H9 (cell line): ENCODE results near the gene LHFPL2. TPM values are rescaled to one million over a fixed set of nuclear protein-coding genes. Genes with fewer than 3 reads are reported as not detected.

Source experiments
- DNase-seq: peaks from one replicate; pipeline ENCODE4 v3.0.0-alpha.2; 2017
- H2AFZ ChIP-seq: one replicate; pipeline ENCODE4 v1.6.1; 2013; ENCODE audit warnings: mild to moderate bottlenecking, low read length, control low read depth, moderate library complexity
- H2AK5ac ChIP-seq: 2 replicates; pipeline ENCODE4 v1.6.1; 2013; ENCODE audit warnings: low read length, control low read depth, mixed read lengths; ENCODE audit not compliant: insufficient read length
- H2BK120ac ChIP-seq: one replicate; pipeline ENCODE4 v1.6.1; 2013; ENCODE audit warnings: low read depth, mild to moderate bottlenecking, low read length, control low read depth, inconsistent platforms; ENCODE audit not compliant: poor library complexity, severe bottlenecking
- H2BK12ac ChIP-seq: 2 replicates; pipeline ENCODE4 v1.6.1; 2013; ENCODE audit warnings: low read length, control low read depth, mixed read lengths, low read depth; ENCODE audit not compliant: insufficient read length
- H2BK15ac ChIP-seq: 2 replicates; pipeline ENCODE4 v1.6.1; 2013; ENCODE audit warnings: low read depth, low read length, control low read depth
- H2BK20ac ChIP-seq: one replicate; pipeline ENCODE4 v1.6.1; 2013; ENCODE audit warnings: low read depth, mild to moderate bottlenecking, low read length, control low read depth, inconsistent platforms; ENCODE audit not compliant: poor library complexity, severe bottlenecking
- H2BK5ac ChIP-seq: 2 replicates; pipeline ENCODE4 v1.6.1; 2013; ENCODE audit warnings: low read length, control low read depth, mixed read lengths; ENCODE audit not compliant: insufficient read length
- H3K14ac ChIP-seq: 2 replicates; pipeline ENCODE4 v1.6.1; 2013; ENCODE audit warnings: low read length, control low read depth; ENCODE audit not compliant: insufficient read depth
- H3K18ac ChIP-seq: 2 replicates; pipeline ENCODE4 v1.6.1; 2013; ENCODE audit warnings: low read depth, mild to moderate bottlenecking, mixed read lengths, low read length, control low read depth; ENCODE audit not compliant: insufficient read length
- H3K23ac ChIP-seq: 2 replicates; pipeline ENCODE4 v1.6.1; 2013; ENCODE audit warnings: low read length, control low read depth, mixed read lengths, low read depth; ENCODE audit not compliant: insufficient read length
- H3K23me2 ChIP-seq: 2 replicates; pipeline ENCODE4 v1.6.1; 2013; ENCODE audit warnings: low read depth, mild to moderate bottlenecking, mixed read lengths, low read length, control low read depth; ENCODE audit not compliant: insufficient read length, poor library complexity, severe bottlenecking
- H3K27ac ChIP-seq: 2 replicates; pipeline ENCODE4 v1.5.1; 2013; ENCODE audit warnings: low read length, control low read depth, mixed read lengths, low read depth; ENCODE audit not compliant: insufficient read length
- H3K27me3 ChIP-seq: 2 replicates; pipeline ENCODE4 v1.6.1; 2013; ENCODE audit warnings: low read length, control low read depth, inconsistent platforms; ENCODE audit not compliant: insufficient read depth
- H3K4ac ChIP-seq: 2 replicates; pipeline ENCODE4 v1.6.1; 2013; ENCODE audit warnings: low read depth, mild to moderate bottlenecking, control low read depth, inconsistent platforms, low read length, moderate library complexity
- H3K4me1 ChIP-seq: 2 replicates; pipeline ENCODE4 v1.6.1; 2013; ENCODE audit warnings: low read length, control low read depth, inconsistent platforms; ENCODE audit not compliant: insufficient read depth
- H3K4me2 ChIP-seq: 2 replicates; pipeline ENCODE4 v1.6.1; 2013; ENCODE audit warnings: low read length, control low read depth, mixed read lengths; ENCODE audit not compliant: insufficient read length, insufficient read depth
- H3K56ac ChIP-seq: 2 replicates; pipeline ENCODE4 v1.6.1; 2013; ENCODE audit warnings: low read depth, mild to moderate bottlenecking, mixed read lengths, low read length, control low read depth; ENCODE audit not compliant: insufficient read length
- H3K79me1 ChIP-seq: 2 replicates; pipeline ENCODE4 v1.6.1; 2013; ENCODE audit warnings: low read depth, mild to moderate bottlenecking, moderate library complexity, low read length, control low read depth, inconsistent platforms; ENCODE audit not compliant: insufficient read depth, poor library complexity, severe bottlenecking
- H3K79me2 ChIP-seq: 2 replicates; pipeline ENCODE4 v1.6.1; 2013; ENCODE audit warnings: low read length, control low read depth, inconsistent platforms; ENCODE audit not compliant: insufficient read depth
- H3K9ac ChIP-seq: 2 replicates; pipeline ENCODE4 v1.6.1; 2013; ENCODE audit warnings: low read length, control low read depth, mixed read lengths; ENCODE audit not compliant: insufficient read length; ENCODE audit errors: extremely low read depth
- H3K9me3 ChIP-seq: one replicate; pipeline ENCODE4 v1.6.1; 2013; ENCODE audit warnings: low read depth, low read length, inconsistent platforms; ENCODE audit not compliant: control insufficient read depth
- H3T11ph ChIP-seq: one replicate; pipeline ENCODE4 v1.6.1; 2013; ENCODE audit warnings: mild to moderate bottlenecking, low read length, control low read depth, inconsistent platforms
- H4K20me1 ChIP-seq: one replicate; pipeline ENCODE4 v1.6.1; 2013; ENCODE audit not compliant: control insufficient read depth, insufficient read length, insufficient read depth
- H4K5ac ChIP-seq: 2 replicates; pipeline ENCODE4 v1.6.1; 2013; ENCODE audit warnings: low read depth, mild to moderate bottlenecking, mixed read lengths, low read length, control low read depth; ENCODE audit not compliant: insufficient read length
- H4K8ac ChIP-seq: replicated peaks from 2 replicates; pipeline ENCODE4 v1.6.1; 2013; ENCODE audit warnings: low read length, control low read depth, mixed read lengths, low read depth; ENCODE audit not compliant: insufficient read length
- H4K91ac ChIP-seq: 2 replicates; pipeline ENCODE4 v1.6.1; 2013; ENCODE audit warnings: low read depth, mild to moderate bottlenecking, moderate library complexity, mixed read lengths, low read length, control low read depth; ENCODE audit not compliant: insufficient read length
- H3K27ac Mint-ChIP-seq, 3 experiments: 2 replicates in 2 of 3; 3 replicates in 1 of 3; pipeline ENCODE4 v1.8.0; 2020 to 2021; ENCODE audit warnings: mixed read lengths in 3 of 3, mild to moderate bottlenecking in 1 of 3, moderate library complexity in 1 of 3
- H3K27me3 Mint-ChIP-seq: 2 replicates; pipeline ENCODE4 v1.8.0; 2021; ENCODE audit warnings: low read depth, mild to moderate bottlenecking, moderate library complexity, mixed read lengths
- H3K36me3 Mint-ChIP-seq, 3 experiments: 2 replicates in 2 of 3; 3 replicates in 1 of 3; pipeline ENCODE4 v1.8.0; 2020 to 2021; ENCODE audit warnings: low read depth in 3 of 3, mixed read lengths in 3 of 3; ENCODE audit not compliant: insufficient read depth in 1 of 3
- H3K4me1 Mint-ChIP-seq, 2 experiments: 2 replicates each; pipeline ENCODE4 v1.8.0; 2020; ENCODE audit warnings: mixed read lengths in 2 of 2
- H3K4me3 Mint-ChIP-seq, 2 experiments: 2 replicates in 1 of 2; 3 replicates in 1 of 2; pipeline ENCODE4 v1.8.0; 2020 to 2021; ENCODE audit warnings: mild to moderate bottlenecking in 2 of 2, mixed read lengths in 2 of 2, moderate library complexity in 1 of 2
- H3K9me3 Mint-ChIP-seq, 2 experiments: 2 replicates in 1 of 2; 3 replicates in 1 of 2; pipeline ENCODE4 v1.8.0; 2020; ENCODE audit warnings: mild to moderate bottlenecking in 2 of 2, mixed read lengths in 2 of 2, moderate library complexity in 1 of 2
- CTCF ChIP-seq: fragments of 200-600 bp; sonication (generic); conservative IDR thresholded peaks from 3 replicates; pipeline ENCODE4 v1.8.0; 2021; ENCODE audit warnings: antibody characterized with exemption, mild to moderate bottlenecking
- WGBS: extraction: QIAGEN DNeasy Blood & Tissue Kit; methylation state at CpG from one replicate; pipeline ENCODE4 v1.1.7; 2013; ENCODE audit warnings: missing lambda C conversion rate, low lambda C conversion rate, mixed read lengths; ENCODE audit not compliant: insufficient read length; ENCODE audit errors: extremely low coverage; 5-methylcytosine and 5-hydroxymethylcytosine counted together
- total RNA-seq: library from RNA; stranded (reverse); gene quantifications from 2 replicates; pipeline ENCODE4 v1.2.1, GENCODE V29; 2021

The LHFPL2 gene
- total RNA-seq, 1 experiment from 2014 or later = 26.3 TPM

GRCh38 chr5:78574131-78574673 lies 74.4 kb downstream of the LHFPL2 start:
- H3K27me3 Mint-ChIP-seq = no peaks in the 10 kb centered on the region

More at GRCh38 chr5:78574131-78574673, 74.4 kb downstream of the LHFPL2 start:
- peaks cover 6% of the 10 kb centered on the region for H3K4me1 ChIP-seq
- H3K9me3 ChIP-seq = no peaks in the 10 kb centered on the region
- peaks cover 4% of the 10 kb centered on the region; the same call in 1 of the 2 replicates for H3K79me2 ChIP-seq
- no peak overlapping the region for H3T11ph ChIP-seq
- H2BK20ac ChIP-seq = no peak overlapping the region
- WGBS = no CpG with 5 or more reads among the region's 4 CpGs
- no peaks in the 10 kb centered on the region for H3K23me2 ChIP-seq
- H3K9ac ChIP-seq = no peak overlapping the region
- no peak overlapping the region for H2BK5ac ChIP-seq
- no peak overlapping the region for H3K14ac ChIP-seq
- no peak overlapping the region for H4K91ac ChIP-seq
- Mint-ChIP-seq H3K27ac (peak overlapping the region in 2 of 3 experiments; percentile 42 to 48; a peak in 1 of 7 replicates), H3K4me1 (peaks cover 37 to 38% of the 10 kb centered on the region in 2 experiments), H3K36me3 (peaks cover 0 to 4% (median 0%) of the 10 kb centered on the region in 3 experiments; a peak in 3 of 7 replicates), H3K9me3 (no peaks in the 10 kb centered on the region), H3K4me3 (no peak overlapping the region)
- H3K56ac ChIP-seq = no peak overlapping the region
- no peak for TF ChIP-seq CTCF
- no peak overlapping the region for H3K4ac ChIP-seq
- H2BK120ac ChIP-seq = no peak overlapping the region
- no peak overlapping the region for H4K5ac ChIP-seq
- H3K23ac ChIP-seq = no peak overlapping the region
- no peak overlapping the region for H2AFZ ChIP-seq
- H2BK15ac ChIP-seq = no peak overlapping the region
- H4K20me1 ChIP-seq = no peaks in the 10 kb centered on the region
- H3K27ac ChIP-seq = no peak overlapping the region
- no peak overlapping the region for H3K18ac ChIP-seq
- H2AK5ac ChIP-seq = no peak overlapping the region
- no peak overlapping the region for H3K4me2 ChIP-seq
- H3K27me3 ChIP-seq = no peaks in the 10 kb centered on the region
- no peak overlapping the region for H2BK12ac ChIP-seq
- H3K79me1 ChIP-seq = peaks cover under 1% of the 10 kb centered on the region
- no peak overlapping the region for H4K8ac ChIP-seq
- DNase-seq = no peak
